Fibroblast of upper back skin (primary cell): ENCODE data around the gene RFTN1.

Experiments
- DNase-seq: peaks from one replicate; pipeline ENCODE4 v3.0.0-alpha.2; 2013

The RFTN1 gene

DNA sequence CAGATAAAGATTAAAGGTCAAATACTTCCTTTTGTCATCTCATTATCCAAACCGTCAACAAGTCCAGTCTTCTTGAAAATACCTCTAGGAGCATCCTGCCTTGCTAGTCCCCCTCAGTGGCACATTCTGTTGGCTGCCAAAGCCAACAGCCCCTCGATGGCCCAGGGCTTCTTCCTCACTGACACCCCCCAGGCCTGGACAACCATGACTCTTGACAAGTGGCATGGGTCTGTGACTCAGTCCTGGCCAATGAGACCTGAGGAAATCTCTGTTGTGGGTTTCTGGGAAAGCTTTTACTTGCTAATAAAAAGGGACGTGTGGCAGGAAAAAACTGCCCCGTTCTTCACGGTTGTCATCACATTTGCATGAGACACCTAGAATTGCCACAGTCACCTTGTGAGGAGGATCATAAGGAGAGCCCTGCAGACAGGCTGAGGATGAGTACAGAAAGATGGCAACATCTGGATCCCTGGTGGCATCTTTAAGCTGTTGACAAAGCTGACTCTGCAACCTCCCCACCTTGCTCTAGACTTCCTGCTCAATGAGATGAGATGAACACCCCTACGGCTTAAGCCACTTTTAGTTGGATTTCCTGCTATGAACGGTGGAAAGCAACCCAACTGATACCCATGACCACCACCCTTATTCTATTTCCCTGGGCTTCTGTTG, 167.0 kb downstream of the RFTN1 start:
- no peak for DNase-seq

DNA sequence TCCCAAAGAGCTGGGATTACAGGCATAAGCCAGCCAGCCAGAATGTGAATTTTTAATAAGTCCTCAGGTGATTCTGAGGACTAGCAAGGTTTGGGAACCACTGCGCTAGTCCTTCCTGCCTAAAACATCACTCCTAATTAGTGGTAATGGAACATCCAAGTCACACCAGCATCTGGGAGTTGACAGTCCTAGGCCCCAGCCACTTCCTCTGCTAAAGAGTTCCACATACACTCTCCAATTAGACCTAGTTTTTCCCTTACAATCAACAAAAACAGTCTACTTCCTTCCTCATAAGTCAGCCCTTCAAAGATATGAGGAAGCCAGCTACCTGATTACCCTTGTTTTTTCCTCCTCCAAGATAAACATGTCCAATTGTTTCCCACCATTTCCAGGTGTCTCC, 170.4 kb downstream of the RFTN1 start:
- no peak for DNase-seq

DNA sequence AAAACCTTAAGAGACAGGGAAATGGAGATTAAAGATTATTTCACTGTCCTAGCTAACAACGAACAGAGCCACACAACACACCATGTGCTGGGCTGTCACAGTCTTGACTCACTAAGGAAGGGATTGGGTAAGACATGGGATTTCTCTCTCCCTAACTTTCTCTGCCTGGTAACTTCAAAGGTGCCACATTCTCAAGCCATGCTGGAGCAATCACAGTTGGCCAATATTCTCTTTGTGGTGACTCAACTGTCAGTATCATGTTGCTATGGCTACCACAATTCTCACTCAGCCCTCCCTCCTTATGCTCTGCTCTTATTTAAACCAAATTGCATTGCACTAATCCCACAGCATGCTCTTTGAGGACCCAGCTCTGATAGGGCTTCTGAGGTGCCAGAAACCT, 174.5 kb downstream of the RFTN1 start:
- peak; percentile 95 for DNase-seq

DNA sequence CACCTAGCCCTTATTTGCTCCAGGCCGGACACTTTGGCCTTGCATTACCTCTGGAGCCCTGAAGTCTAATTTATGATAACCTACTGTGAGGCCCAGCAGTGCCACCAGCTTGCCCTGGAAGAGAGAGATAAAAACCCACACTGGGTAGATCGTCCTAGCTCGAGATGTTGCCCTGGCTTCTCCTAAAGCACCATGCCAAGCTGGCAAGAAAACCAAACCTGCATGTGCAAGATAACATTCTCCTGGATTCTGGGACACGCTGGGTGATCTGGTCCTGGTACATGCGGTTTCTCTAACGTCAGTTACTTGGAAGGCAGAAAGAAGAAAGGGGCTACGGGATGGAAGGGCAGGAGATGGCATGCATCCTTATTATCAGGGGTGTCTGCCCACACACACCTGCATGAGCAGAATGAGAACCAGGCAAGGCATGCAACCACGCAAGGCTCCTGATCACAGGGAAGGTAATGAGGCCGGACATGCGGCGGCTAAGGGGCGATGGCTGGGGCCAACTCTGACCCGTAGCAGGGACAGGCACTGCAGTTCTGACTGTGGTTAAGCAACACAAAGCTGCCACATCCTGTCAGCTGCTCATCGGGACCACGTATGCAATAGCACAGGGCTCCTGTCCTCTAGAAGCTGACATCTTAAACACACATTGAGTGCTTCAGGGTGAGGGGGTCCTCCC, 175.5 kb downstream of the RFTN1 start:
- DNase-seq: no peak

DNA sequence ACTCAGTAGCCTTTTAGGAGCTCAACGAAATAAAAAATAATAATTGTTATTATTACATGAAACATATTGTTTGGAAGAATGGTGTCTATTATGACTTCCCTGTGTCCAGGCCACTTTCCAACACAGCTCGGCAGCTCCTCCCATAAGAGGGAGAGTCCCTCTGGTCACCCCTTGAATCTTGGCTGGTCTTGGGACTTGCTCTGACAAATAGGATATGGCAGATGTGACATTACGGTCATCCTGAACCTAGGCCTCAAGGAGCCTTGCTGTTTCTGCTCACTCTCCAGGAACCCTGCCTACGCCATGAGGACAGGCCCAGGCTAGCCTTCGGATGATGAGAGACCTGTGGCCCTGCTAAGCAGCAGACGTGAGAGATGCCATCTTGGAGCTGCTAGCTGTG, 176.7 kb downstream of the RFTN1 start:
- DNase-seq: no peak

DNA sequence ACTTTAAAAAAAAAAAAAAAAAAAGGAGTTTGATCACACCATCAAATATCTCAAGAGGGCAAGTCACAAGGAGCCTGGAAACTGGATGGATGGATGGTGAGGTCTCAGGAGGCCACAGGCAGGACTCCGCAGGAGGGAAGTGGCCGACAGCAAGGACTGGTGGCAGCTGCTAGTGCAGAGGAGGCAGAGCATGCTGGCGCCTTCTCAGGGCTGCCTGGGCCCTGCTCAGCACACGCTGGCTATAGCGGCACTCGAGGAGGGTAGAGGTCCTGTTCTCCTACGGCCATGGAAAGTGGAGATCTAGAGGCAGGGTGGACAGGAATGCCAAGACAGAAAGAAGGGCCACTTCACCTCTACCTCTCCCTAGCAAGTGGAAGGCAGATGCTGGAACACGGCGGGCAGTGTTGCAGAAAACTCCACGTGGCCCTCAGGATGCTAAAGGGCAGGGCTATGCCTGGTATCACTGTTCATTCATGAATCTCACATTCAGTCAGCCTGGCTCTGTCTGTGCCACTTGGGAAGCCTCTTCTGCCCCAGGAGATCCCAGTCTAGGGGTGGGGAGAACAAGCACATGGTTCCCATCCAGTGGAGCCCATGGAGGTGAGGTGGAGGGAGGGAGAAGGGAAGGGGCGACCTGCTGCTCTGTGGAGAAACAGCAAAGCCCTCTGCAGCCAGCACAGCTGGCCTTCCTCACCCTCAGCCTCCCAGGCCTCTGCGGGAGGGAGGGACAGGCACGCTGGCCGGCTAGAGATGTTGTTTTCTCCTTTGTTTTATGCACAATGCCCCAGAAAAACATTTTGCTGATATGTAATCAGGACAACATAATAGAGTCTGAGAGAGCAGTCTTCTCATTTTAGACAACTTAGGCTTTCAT, 177.5 kb downstream of the RFTN1 start:
- DNase-seq: no peak

DNA sequence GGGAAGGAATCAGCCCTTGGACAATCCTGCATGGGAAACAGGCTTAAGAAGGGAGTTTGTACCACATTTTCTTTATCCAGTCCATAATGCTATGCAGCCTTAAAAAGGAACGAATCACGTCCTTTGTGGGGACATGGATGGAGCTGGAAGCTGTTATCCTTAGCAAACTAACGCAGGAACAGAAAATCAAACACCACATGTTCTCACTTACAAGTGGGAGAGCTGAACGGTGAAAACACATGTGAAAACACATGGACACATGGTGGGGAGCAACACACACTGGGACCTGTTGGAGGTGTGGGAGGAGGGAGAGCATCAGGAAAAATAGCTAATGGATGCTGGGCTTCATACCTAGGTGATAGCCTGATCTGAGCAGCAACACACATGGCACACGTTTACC, 178.2 kb downstream of the RFTN1 start:
- DNase-seq: no peak

DNA sequence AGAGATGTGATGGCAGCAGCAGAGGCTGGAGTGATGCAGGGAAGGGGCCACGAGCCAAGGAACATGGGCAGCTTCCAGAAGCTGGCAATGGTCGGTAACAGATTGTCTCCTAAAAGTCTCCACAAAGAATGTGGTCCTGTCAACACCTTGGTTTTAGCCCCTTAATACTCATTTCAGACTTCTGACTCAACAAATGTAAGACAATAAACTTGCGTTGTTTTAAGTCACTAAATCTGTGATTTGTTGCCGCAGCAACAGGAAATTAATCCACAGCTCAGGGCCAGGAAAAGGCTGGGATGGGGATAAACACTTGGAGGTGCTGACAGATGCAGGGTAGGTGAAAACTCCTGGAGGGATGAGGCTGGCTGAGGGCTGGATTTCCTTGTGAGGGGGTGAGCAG, 178.6 kb downstream of the RFTN1 start:
- peak; percentile 95 for DNase-seq

DNA sequence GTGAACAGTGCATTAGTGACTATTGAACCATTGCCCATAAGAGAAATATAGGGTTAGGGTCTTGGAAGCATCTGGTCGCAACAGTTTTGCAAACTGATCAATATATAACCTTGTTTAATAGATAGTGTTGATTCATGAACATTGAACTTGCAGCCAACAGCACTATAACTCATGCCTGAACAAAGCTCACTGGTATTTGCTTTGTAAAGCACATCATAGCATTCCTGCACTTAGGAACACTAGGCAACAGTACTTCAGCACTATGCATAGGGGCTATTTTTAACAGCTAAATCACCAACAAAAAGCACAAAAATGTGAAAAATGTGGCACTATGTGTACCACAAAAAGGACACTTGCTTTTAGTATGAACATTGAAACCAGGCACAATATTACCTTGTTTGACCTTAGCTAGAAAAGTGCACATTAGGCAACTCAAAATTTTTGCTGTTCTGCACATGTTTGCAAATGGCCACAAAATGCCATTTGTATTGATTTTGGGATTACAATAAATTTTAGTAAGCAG, 180.5 kb downstream of the RFTN1 start:
- DNase-seq: peak; percentile 85

DNA sequence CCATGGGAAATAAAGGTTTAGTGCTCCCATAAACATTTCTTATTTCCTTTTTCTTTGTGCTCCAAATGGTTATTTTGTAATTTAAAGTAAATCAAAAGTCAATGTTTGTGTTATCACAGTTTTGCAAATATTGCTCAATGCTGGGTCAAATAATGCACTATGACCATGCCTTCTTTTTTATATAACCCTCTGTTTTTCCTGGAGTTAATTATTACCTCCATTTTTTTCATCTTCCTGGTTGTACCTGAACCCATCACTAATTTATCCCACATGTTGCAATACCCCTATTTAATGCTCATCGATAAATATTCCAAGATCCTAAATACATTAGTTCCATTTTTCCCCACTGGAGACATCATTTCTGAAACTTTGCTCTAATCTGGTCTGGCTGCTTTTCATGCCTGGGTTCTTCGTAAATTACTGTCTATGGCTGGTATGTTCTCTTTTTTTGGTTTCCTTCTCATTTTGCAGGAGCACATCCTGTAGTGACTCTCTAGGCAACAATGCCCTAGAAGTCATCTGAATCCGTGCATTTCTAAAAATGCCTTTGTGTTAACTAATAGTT, 182.1 kb downstream of the RFTN1 start:
- no peak for DNase-seq

DNA sequence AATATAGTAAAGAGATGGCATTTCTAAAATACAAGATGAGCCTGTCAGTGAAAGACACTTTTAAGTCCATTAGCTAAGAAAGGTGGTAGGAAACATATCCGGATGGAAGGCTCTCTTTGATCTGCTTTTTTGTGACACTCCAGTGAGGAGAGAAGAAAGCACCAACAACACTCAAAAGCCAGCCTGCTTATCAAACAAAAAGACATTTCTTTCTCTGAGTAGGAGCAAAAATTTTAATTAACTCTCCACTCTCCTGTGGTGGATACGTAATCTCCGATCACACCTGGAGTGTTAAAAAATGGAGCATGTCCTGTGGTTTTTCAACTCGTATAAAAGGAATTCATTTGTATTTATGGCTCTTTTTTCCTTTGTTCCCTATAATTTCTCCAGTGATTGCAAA, 183.1 kb downstream of the RFTN1 start:
- no peak for DNase-seq

DNA sequence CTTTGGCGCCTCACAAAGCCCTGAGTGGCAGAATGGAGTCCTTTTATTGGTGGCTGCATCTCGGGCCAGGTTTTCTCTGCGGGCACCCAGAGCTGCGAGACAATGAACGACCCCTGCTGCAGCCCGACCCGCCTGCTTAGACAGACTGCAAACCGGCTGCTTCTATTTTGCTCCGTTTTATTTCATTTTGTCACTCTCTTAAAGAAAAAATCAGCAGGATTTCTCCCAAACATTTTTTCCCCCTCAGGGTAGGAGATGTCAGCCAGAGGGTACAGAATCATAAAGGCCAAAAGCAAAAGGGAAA, 183.7 kb downstream of the RFTN1 start:
- no peak for DNase-seq

DNA sequence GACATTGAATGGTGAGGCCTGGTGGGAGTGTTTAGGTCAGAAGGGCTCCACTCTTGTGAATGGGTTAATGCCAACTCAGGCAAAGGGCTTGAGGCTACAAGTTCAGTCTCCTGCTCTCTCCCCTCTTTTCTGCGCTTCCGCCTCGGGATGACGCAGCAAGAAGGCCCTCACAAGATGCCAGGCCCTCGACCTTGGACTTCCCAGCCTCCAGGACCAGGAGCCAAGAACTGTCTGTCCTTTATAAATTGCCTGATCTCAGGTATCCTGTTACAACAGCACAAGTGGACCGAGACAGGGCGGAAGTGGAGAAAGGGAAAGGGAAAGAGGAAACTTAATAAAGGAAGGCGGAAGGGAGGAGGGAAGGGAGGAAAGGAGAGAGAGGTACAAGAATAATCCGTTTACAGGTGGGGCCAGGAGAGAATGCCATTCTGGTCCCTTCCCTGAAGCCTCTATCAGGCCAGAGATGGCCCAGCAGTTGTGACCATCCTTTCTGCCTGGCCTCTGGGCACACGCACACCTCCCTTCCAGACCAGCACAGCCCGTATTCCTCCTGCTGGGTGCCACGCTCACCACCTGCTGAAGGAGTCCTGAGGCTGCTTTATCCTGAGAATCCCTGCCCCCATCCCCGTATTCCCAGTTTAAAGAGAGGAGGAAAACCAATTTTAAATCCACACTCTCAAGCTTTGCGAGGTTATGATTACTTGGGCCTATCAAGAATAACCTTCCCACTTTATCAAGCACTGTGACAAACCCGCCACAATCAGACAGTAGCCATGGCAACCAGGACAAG, 184.3 kb downstream of the RFTN1 start:
- no peak for DNase-seq

DNA sequence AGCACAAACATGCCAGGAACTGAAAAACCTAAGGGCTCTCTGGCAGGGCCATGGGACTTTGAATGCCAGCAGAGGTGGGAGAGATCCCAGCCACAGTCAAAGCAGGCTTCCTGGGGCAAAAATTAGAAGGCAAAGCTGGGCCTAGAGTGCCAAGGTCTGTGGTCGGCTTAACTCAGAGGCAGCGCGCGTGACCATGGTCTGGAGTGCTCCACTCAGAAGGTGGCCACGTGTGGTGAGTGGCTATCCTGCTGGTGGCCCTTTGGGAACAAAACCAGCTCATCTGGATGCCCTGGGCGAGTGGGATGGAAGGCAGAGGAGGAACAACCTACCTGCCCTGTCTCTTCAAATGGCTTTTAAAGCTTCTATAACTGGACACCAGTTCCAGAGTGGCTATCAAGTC, 185.4 kb downstream of the RFTN1 start:
- DNase-seq: no peak

DNA sequence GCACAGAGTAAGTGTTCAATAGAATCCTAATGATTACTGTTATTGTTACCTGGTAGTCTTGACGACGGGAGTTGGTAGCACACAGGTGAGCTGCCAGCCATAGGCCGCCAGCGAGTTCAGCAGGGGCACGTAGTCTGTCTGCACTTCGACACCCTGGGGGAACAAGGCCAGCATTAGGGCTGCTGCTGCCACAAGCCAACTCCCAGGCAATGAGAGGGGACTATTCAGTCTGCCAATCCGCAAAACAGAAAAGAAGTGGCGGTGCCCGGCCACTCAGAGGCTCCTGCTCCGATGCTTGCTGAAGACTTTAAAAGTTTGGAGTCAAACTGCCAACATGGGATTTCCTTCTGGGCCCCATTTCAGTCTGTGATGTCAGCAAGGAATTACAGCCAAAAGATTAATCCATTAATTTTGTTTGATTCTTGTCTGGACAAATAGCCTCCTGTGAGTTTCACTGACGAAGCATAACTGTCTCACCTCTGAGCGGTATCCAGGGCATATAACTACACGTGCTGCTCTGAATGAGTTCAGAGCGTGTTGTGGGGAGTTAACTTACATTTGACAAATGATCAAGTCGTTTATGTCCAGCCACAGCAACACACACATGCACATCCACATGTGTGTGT, 186.7 kb downstream of the RFTN1 start:
- DNase-seq: no peak

DNA sequence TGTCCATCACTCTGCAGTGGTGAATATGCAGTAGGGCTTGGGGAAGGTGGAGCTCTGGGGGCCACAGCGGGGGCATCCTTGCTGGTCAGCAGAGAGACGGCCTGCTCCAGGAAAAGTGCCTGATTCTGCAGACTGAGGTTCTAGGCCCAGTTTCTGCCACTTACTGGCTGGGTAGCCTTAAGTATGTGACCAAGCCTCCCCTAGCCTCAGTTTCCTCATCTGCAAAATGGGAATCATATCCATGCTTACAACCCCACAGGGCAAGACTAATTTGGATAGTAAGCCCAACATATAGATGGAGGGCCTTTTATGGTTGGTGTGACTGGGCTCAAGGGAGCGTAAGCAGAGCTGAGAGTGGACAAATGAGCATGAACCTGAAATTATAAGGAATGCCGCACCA, 187.6 kb downstream of the RFTN1 start:
- no peak for DNase-seq

DNA sequence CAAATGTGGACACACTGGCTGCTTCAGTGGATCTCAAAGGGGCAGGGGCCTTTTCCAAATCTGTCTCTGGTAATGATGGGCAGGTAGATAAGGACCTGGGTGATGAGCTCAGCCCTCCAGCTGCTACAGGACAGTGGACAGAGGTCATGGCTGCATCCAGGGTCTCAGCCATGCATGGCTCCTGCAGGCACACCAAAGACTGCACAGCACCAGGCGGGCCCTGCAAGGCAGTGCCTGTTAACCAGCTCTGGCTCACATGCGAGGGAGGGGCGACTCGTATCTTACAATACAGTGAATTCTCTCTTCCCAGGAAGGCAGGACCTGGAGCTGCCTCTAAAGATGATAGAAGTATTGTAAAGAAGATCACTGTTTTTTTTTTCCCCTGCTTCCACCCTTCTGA, 189.8 kb downstream of the RFTN1 start:
- DNase-seq: no peak

DNA sequence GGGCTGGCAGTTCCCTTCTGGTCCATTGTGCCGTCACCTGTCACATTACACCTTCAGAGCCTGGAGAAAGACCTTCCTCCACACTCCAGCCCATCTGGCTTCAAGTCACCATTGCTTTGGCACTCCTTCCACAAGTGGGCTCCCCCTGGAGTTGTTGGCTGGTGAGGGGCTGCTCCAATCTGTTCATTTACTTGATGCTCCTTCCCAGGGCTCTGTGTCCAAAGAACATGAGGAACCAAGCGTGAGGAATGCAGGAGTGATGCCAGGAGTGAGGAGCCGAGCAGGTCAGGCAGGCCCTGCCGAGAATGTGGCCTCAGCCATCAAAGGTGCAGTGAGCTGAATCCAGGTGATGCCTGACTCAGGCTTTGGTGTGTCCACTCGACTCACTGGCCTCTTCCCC, 191.3 kb downstream of the RFTN1 start:
- DNase-seq: no peak

DNA sequence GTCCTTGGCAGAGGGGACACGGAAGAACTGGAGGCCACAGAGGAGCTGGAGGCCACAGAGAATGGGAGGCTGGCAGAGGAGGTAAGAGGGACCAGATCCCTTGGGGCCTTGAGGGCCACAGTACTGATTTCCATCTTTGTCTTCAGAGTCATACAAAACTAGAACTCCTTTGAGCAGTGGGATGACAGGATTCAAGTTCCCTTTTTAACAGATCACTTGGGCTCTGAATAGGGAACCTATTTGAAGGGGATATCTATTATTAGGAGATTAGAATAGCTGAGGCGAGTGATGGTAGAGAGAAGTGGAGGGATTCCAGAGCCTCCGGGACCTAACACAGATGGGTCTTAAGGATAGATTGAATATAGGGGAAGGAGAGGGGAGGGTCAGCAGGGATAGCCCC, 192.8 kb downstream of the RFTN1 start:
- DNase-seq: no peak

DNA sequence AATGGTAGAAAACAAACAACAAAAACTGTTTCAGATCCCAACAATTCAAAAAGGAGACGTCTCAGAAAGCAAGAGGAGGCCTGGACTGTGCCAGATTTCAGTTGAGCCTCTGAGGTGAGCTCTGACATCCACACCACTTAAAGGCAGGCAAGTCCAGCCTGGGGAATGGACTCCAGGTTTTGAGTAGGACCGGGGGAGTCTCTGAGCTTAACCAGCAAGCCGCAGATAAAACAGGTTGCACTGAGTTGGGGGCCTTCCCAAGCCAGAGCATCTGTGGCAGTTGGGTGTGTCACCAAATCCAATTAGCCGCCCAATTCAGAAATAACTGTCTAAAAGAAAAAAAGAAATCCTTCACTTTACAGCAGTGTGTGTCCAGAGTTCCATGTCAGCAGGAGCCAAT, 193.8 kb downstream of the RFTN1 start:
- DNase-seq: no peak

DNA sequence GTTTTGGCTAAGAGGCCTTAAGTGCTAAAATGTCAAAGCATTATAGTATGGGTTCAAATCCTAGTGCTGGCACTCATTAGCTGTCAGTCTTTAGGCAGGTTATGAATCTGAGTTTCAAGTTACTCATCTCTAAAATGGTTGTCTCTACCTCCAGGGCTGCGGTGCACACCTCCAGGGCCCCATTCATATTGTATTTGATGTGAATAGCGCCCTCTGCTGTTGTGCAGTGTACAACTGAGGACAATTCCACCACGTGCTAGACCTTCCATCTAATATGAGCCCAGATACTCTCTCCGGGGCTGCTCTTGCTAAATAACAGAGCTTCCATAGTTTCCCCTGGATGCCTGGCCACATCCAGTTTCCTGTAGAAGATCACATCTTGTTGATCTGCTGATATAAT, 194.2 kb downstream of the RFTN1 start:
- DNase-seq: no peak

DNA sequence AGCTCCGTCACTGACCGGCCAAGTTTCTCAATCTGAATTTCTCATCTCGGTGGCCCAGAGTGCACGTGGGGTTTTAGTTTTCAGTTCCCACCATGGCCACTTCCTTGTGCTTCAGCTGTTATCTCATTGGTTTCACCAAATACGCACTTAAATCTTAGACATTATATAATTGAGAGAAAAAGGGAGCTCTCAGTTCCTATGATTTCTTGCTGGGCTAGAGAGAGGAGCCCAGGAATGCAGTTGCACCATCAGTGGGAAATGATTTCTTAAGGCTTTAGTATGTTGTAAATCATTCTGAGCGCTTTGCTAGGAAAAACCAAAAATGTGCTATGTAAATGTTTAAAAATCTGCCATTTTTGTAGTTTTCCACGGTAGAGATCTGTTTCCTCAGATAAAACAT, 195.3 kb downstream of the RFTN1 start:
- DNase-seq: peak; percentile 72
